ENCODE measurements around the gene TRPM2. TPM values are rescaled to one million over a fixed set of nuclear protein-coding genes. Genes with fewer than 3 reads are reported as not detected.

TRPM2 gene
- total RNA-seq, 1 donor from 2014 or later = not detected

- Mint-ChIP-seq H3K4me1 (ENCODE audit: unreplicated experiment) (no peaks in the 10 kb centered on the region), H3K4me3 (ENCODE audit: unreplicated experiment) (no peak overlapping the region), H3K27me3 (ENCODE audit: unreplicated experiment) (peaks cover 7% of the 10 kb centered on the region), H3K9me3 (ENCODE audit: unreplicated experiment) (no peaks in the 10 kb centered on the region), H3K36me3 (ENCODE audit: unreplicated experiment) (no peaks in the 10 kb centered on the region), H3K27ac (ENCODE audit: unreplicated experiment) (no peak overlapping the region)
- TF ChIP-seq CTCF (IDR thresholded peaks at IDR 0.05) = no peak
- DNase-seq (ENCODE audit: extremely low spot score, unreplicated experiment) = no peak
These were observed 117.9 kb downstream of the TRPM2 start for GRCh38 chr21:44471341-44471740.

GRCh38 chr21:44471996-44472395 lies 118.6 kb downstream of the TRPM2 start:
- Mint-ChIP-seq H3K27me3 (ENCODE audit: unreplicated experiment) (peaks cover 7% of the 10 kb centered on the region), H3K4me1 (ENCODE audit: unreplicated experiment) (no peaks in the 10 kb centered on the region), H3K27ac (ENCODE audit: unreplicated experiment) (no peak overlapping the region), H3K4me3 (ENCODE audit: unreplicated experiment) (no peak overlapping the region), H3K9me3 (ENCODE audit: unreplicated experiment) (no peaks in the 10 kb centered on the region), H3K36me3 (ENCODE audit: unreplicated experiment) (no peaks in the 10 kb centered on the region)
- no peak for DNase-seq (ENCODE audit: extremely low spot score, unreplicated experiment)
- TF ChIP-seq CTCF (IDR thresholded peaks at IDR 0.05) = no peak

GRCh38 chr21:44473915-44474555 lies 120.6 kb downstream of the TRPM2 start:
- Mint-ChIP-seq H3K4me3 (ENCODE audit: unreplicated experiment) (no peak overlapping the region), H3K9me3 (ENCODE audit: unreplicated experiment) (no peaks in the 10 kb centered on the region), H3K36me3 (ENCODE audit: unreplicated experiment) (no peaks in the 10 kb centered on the region), H3K27ac (ENCODE audit: unreplicated experiment) (no peak overlapping the region), H3K4me1 (ENCODE audit: unreplicated experiment) (no peaks in the 10 kb centered on the region), H3K27me3 (ENCODE audit: unreplicated experiment) (peaks cover 5% of the 10 kb centered on the region)
- no peak for DNase-seq (ENCODE audit: extremely low spot score, unreplicated experiment)
- TF ChIP-seq CTCF (IDR thresholded peaks at IDR 0.05) = no peak

GRCh38 chr21:44475266-44475845 lies 121.9 kb downstream of the TRPM2 start:
- Mint-ChIP-seq H3K4me1 (ENCODE audit: unreplicated experiment) (no peaks in the 10 kb centered on the region), H3K27ac (ENCODE audit: unreplicated experiment) (no peak overlapping the region), H3K4me3 (ENCODE audit: unreplicated experiment) (no peak overlapping the region), H3K36me3 (ENCODE audit: unreplicated experiment) (no peaks in the 10 kb centered on the region), H3K9me3 (ENCODE audit: unreplicated experiment) (no peaks in the 10 kb centered on the region), H3K27me3 (ENCODE audit: unreplicated experiment) (peaks cover 5% of the 10 kb centered on the region)
- no peak for TF ChIP-seq CTCF (IDR thresholded peaks at IDR 0.05)
- no peak for DNase-seq (ENCODE audit: extremely low spot score, unreplicated experiment)

- no peaks in the 10 kb centered on the region for H3K36me3 Mint-ChIP-seq (ENCODE audit: unreplicated experiment)
These were observed 123.7 kb downstream of the TRPM2 start for GRCh38 chr21:44477131-44477530.

More at GRCh38 chr21:44477131-44477530, 123.7 kb downstream of the TRPM2 start:
- Mint-ChIP-seq H3K27ac (ENCODE audit: unreplicated experiment) (no peak overlapping the region), H3K4me3 (ENCODE audit: unreplicated experiment) (no peak overlapping the region), H3K27me3 (ENCODE audit: unreplicated experiment) (peaks cover 2% of the 10 kb centered on the region), H3K4me1 (ENCODE audit: unreplicated experiment) (no peaks in the 10 kb centered on the region), H3K9me3 (ENCODE audit: unreplicated experiment) (no peaks in the 10 kb centered on the region)
- TF ChIP-seq CTCF (IDR thresholded peaks at IDR 0.05) = no peak
- DNase-seq (ENCODE audit: extremely low spot score, unreplicated experiment) = no peak

Measured in osteocyte (in vitro differentiated cells).